Caco-2 (cell line): ENCODE data around the gene ATXN10. TPM values are rescaled to one million over a fixed set of nuclear protein-coding genes. Genes with fewer than 3 reads are reported as not detected.

Experiments
- BruUV-seq: library from RNA; stranded (reverse); fragments of 400-500 nt; replicated peaks from 2 replicates; lab custom pipeline; 2021; lab: Mats Ljungman, UMichigan
- CTCF ChIA-PET: fragments of 300-600 bp; sonication (Branson Sonifier 250); formaldehyde crosslinking; loops from one replicate; lab custom pipeline; 2022; ENCODE audit warnings: antibody characterized with exemption; lab: Charles Lee
- POLR2A ChIA-PET: fragments of 300-600 bp; sonication (Branson Sonifier 250); formaldehyde crosslinking; loops from one replicate; lab custom pipeline; 2022; ENCODE audit warnings: antibody characterized with exemption; lab: Charles Lee
- DNase-seq, 2 experiments: peaks; one replicate each; pipeline versions ENCODE4 v3.0.0 to v3.0.0-alpha.2; 2020 to 2022
- H3K27me3 ChIP-seq: replicated peaks from 2 replicates; pipeline ENCODE4 v1.6.0; 2011; ENCODE audit warnings: low read length; ENCODE audit not compliant: control insufficient read depth, insufficient read depth
- H3K36me3 ChIP-seq: 2 replicates; pipeline ENCODE4 v1.5.1; 2011; ENCODE audit warnings: low read length; ENCODE audit not compliant: control insufficient read depth, insufficient read depth
- H3K4me1 ChIP-seq: fragments of 250-450 bp; sonication (Bioruptor Pico); 2 replicates; pipeline ENCODE4 v1.5.1; 2020; ENCODE audit warnings: mild to moderate bottlenecking
- H3K4me3 ChIP-seq: 2 replicates; pipeline ENCODE4 v1.5.1; 2011; ENCODE audit warnings: low read depth, mild to moderate bottlenecking, control low read depth, low read length
- H3K9me3 ChIP-seq: fragments of 250-450 bp; sonication (Bioruptor Pico); 2 replicates; pipeline ENCODE4 v1.5.1; 2020; ENCODE audit warnings: mild to moderate bottlenecking, moderate library complexity
- H3K27ac Mint-ChIP-seq: one replicate; pipeline ENCODE4 v1.8.0; 2022; ENCODE audit warnings: mixed read lengths; ENCODE audit not compliant: unreplicated experiment
- H3K27me3 Mint-ChIP-seq: one replicate; pipeline ENCODE4 v1.8.0; 2022; ENCODE audit warnings: mixed read lengths; ENCODE audit not compliant: insufficient read depth, unreplicated experiment
- H3K36me3 Mint-ChIP-seq: one replicate; pipeline ENCODE4 v1.8.0; 2022; ENCODE audit warnings: mild to moderate bottlenecking, mixed read lengths; ENCODE audit not compliant: insufficient read depth, unreplicated experiment
- H3K4me1 Mint-ChIP-seq: one replicate; pipeline ENCODE4 v1.8.0; 2022; ENCODE audit warnings: low read depth, mixed read lengths; ENCODE audit not compliant: unreplicated experiment
- H3K4me3 Mint-ChIP-seq: one replicate; pipeline ENCODE4 v1.8.0; 2022; ENCODE audit warnings: mild to moderate bottlenecking, moderate library complexity, mixed read lengths; ENCODE audit not compliant: unreplicated experiment
- H3K9me3 Mint-ChIP-seq: one replicate; pipeline ENCODE4 v1.8.0; 2022; ENCODE audit warnings: mixed read lengths; ENCODE audit not compliant: unreplicated experiment
- CTCF ChIP-seq, 2 experiments: fragments of 200-600 bp in 1 of 2; IDR thresholded peaks; 1 replicate in 1 of 2; 2 replicates in 1 of 2; pipeline versions ENCODE4 v1.5.1 to v1.8.0; 2011 to 2022; ENCODE audit warnings: antibody characterized with exemption in 1 of 2, control low read depth in 1 of 2, inconsistent platforms in 1 of 2, low read depth in 1 of 2, low read length in 1 of 2, mild to moderate bottlenecking in 1 of 2, moderate library complexity in 1 of 2; ENCODE audit not compliant: insufficient read depth in 1 of 2, severe bottlenecking in 1 of 2, unreplicated experiment in 1 of 2
- intact Hi-C: fragments of 100-400 bp; cut with micrococcal nuclease; formaldehyde crosslinking; loops from one replicate; pipeline ENCODE4 v1.10.0; 2022; ENCODE audit not compliant: unreplicated experiment
- total RNA-seq: library from RNA; stranded (reverse); gene quantifications from 2 replicates; pipeline ENCODE4 v1.2.3, GENCODE V29; 2022

The ATXN10 gene
- total RNA-seq, 1 experiment from 2014 or later = 155 TPM

GRCh38 chr22:45775062-45775461 is 103.4 kb downstream of the ATXN10 start:
- H3K9me3 Mint-ChIP-seq = no peaks in the 10 kb centered on the region
- H3K4me3 Mint-ChIP-seq = no peak overlapping the region
- no peak overlapping the region for H3K4me3 ChIP-seq
- H3K27me3 ChIP-seq = no peaks in the 10 kb centered on the region
- intact Hi-C loops = no loop called here
- no peak for DNase-seq
- no TSS peak for BruUV-seq
- H3K27ac Mint-ChIP-seq = no peak overlapping the region
- TF ChIP-seq CTCF (IDR thresholded peaks at IDR 0.05; ENCODE audit: insufficient read depth in 1 of 2, low read depth in 1 of 2, low read length in 1 of 2, severe bottlenecking in 1 of 2, unreplicated experiment in 1 of 2) = no peak
- H3K36me3 ChIP-seq = no peaks in the 10 kb centered on the region
- ChIA-PET POLR2A (no interaction called here), CTCF (no interaction called here)
- no peaks in the 10 kb centered on the region for H3K9me3 ChIP-seq
- no peaks in the 10 kb centered on the region for H3K27me3 Mint-ChIP-seq
- H3K36me3 Mint-ChIP-seq = peaks cover 20% of the 10 kb centered on the region
- peaks cover 5% of the 10 kb centered on the region; the same call in 1 of the 2 replicates for H3K4me1 ChIP-seq
- peaks cover 10% of the 10 kb centered on the region for H3K4me1 Mint-ChIP-seq

- Histone ChIP-seq H3K4me1 (peaks cover 5% of the 10 kb centered on the region; the same call in 1 of the 2 replicates), H3K27me3 (no peaks in the 10 kb centered on the region), H3K36me3 (no peaks in the 10 kb centered on the region), H3K4me3 (no peak overlapping the region), H3K9me3 (no peaks in the 10 kb centered on the region)
- peaks cover 10% of the 10 kb centered on the region for H3K4me1 Mint-ChIP-seq
- no peak overlapping the region for H3K4me3 Mint-ChIP-seq
- no peak for DNase-seq
- no peak for TF ChIP-seq CTCF (IDR thresholded peaks at IDR 0.05; ENCODE audit: insufficient read depth in 1 of 2, low read depth in 1 of 2, low read length in 1 of 2, severe bottlenecking in 1 of 2, unreplicated experiment in 1 of 2)
- ChIA-PET CTCF (no interaction called here), POLR2A (no interaction called here)
- no peaks in the 10 kb centered on the region for H3K27me3 Mint-ChIP-seq
- H3K9me3 Mint-ChIP-seq = no peaks in the 10 kb centered on the region
- intact Hi-C loops = no loop called here
- H3K27ac Mint-ChIP-seq = no peak overlapping the region
- H3K36me3 Mint-ChIP-seq = peaks cover 16% of the 10 kb centered on the region
- BruUV-seq = no TSS peak
Measured at GRCh38 chr22:45775569-45776312, 104.1 kb downstream of the ATXN10 start.

GRCh38 chr22:45776313-45776585 is 104.6 kb downstream of the ATXN10 start:
- CTCF ChIA-PET = interaction anchor here (0.7 kb wide), 1 partner anchor 8 kb away, joined by 3 read pairs; no protein-coding TSS in a partner anchor
- Mint-ChIP-seq H3K4me3 (no peak overlapping the region), H3K27me3 (no peaks in the 10 kb centered on the region), H3K9me3 (no peaks in the 10 kb centered on the region), H3K4me1 (peaks cover 10% of the 10 kb centered on the region), H3K27ac (no peak overlapping the region), H3K36me3 (peaks cover 19% of the 10 kb centered on the region)
- H3K36me3 ChIP-seq = no peaks in the 10 kb centered on the region
- POLR2A ChIA-PET = no interaction called here
- H3K27me3 ChIP-seq = no peaks in the 10 kb centered on the region
- H3K4me3 ChIP-seq = no peak overlapping the region
- no peak for DNase-seq
- H3K4me1 ChIP-seq = peaks cover 5% of the 10 kb centered on the region; the same call in 1 of the 2 replicates
- no peak for TF ChIP-seq CTCF (IDR thresholded peaks at IDR 0.05; ENCODE audit: insufficient read depth in 1 of 2, low read depth in 1 of 2, low read length in 1 of 2, severe bottlenecking in 1 of 2, unreplicated experiment in 1 of 2)
- intact Hi-C loops = no loop called here
- BruUV-seq = no TSS peak
- H3K9me3 ChIP-seq = no peaks in the 10 kb centered on the region
